SK-N-SH (cell line): ENCODE results near the gene PARVG. TPM values are rescaled to one million over a fixed set of nuclear protein-coding genes. Genes with fewer than 3 reads are reported as not detected.

Experiments used
- CTCF ChIA-PET: fragments of 300-600, 350-600 bp; formaldehyde crosslinking; extraction: SDS; loops from one replicate; lab custom pipeline; 2021; lab: Yijun Ruan, JAX
- POLR2A ChIA-PET: fragments of 350-600 bp; sonication (Branson Sonifier 250); formaldehyde crosslinking; extraction: SDS; loops from one replicate; lab custom pipeline; 2020; ENCODE audit warnings: antibody characterized with exemption, inconsistent platforms; lab: Yijun Ruan, JAX
- DNase-seq: peaks from one replicate; pipeline ENCODE4 v3.0.0; 2012
- H2AFZ ChIP-seq: fragments of 200-600 bp; sonication (generic); 2 replicates; pipeline ENCODE4 v1.8.1; 2016; ENCODE audit warnings: antibody characterized with exemption, mild to moderate bottlenecking, low read depth
- H3F3A ChIP-seq: fragments of 200-600 bp; sonication (generic); replicated peaks from 2 replicates; pipeline ENCODE3; 2016; ENCODE audit warnings: antibody characterized with exemption, mild to moderate bottlenecking; ENCODE audit not compliant: insufficient read depth
- H3K27ac ChIP-seq, 2 experiments: fragments of 200-500 bp in 1 of 2; fragments of 200-600 bp in 1 of 2; sonication (Bioruptor generic) in 1 of 2; sonication (generic), shearing (Covaris generic) in 1 of 2; 2 replicates each; pipeline versions ENCODE4 v1.5.1 to v1.6.1; 2014 to 2016; ENCODE audit warnings: low read depth in 2 of 2, inconsistent platforms in 1 of 2, low read length in 1 of 2, mild to moderate bottlenecking in 1 of 2, mixed read lengths in 1 of 2
- H3K27me3 ChIP-seq: fragments of 200-600 bp; sonication (generic), shearing (Covaris generic); 2 replicates; pipeline ENCODE4 v1.6.1; 2016; ENCODE audit warnings: mixed run types; ENCODE audit not compliant: insufficient read depth
- H3K36me3 ChIP-seq, 2 experiments: fragments of 200-500 bp in 1 of 2; fragments of 200-600 bp in 1 of 2; sonication (Bioruptor generic) in 1 of 2; sonication (generic) in 1 of 2; replicated peaks in 1 of 2; 2 replicates each; pipeline versions ENCODE3 to v1.5.1; 2014 to 2016; ENCODE audit warnings: low read length in 1 of 2, mild to moderate bottlenecking in 1 of 2; ENCODE audit not compliant: insufficient read depth in 2 of 2, control insufficient read depth in 1 of 2
- H3K4me1 ChIP-seq, 2 experiments: fragments of 200-500 bp in 1 of 2; fragments of 200-600 bp in 1 of 2; sonication (Bioruptor generic) in 1 of 2; sonication (generic), shearing (Covaris generic) in 1 of 2; 2 replicates each; pipeline versions ENCODE4 v1.5.1 to v1.6.1; 2014 to 2016; ENCODE audit warnings: low read depth in 1 of 2, low read length in 1 of 2, mixed run types in 1 of 2; ENCODE audit not compliant: insufficient read depth in 2 of 2, control insufficient read depth in 1 of 2
- H3K4me2 ChIP-seq: fragments of 200-600 bp; sonication (generic), shearing (Covaris generic); 2 replicates; pipeline ENCODE4 v1.6.1; 2017; ENCODE audit warnings: mixed run types
- H3K4me3 ChIP-seq, 2 experiments: fragments of 200-500 bp in 1 of 2; fragments of 200-600 bp in 1 of 2; sonication (Bioruptor generic) in 1 of 2; sonication (generic), shearing (Covaris generic) in 1 of 2; 2 replicates each; pipeline versions ENCODE4 v1.5.1 to v1.8.1; 2014 to 2016; ENCODE audit warnings: low read depth in 2 of 2, inconsistent platforms in 1 of 2, low read length in 1 of 2, mild to moderate bottlenecking in 1 of 2, mixed read lengths in 1 of 2, moderate library complexity in 1 of 2
- H3K79me2 ChIP-seq: fragments of 200-600 bp; sonication (generic); 2 replicates; pipeline ENCODE4 v1.8.1; 2017; ENCODE audit warnings: mild to moderate bottlenecking; ENCODE audit not compliant: insufficient read depth
- H3K9ac ChIP-seq: fragments of 200-600 bp; sonication (generic); 2 replicates; pipeline ENCODE4 v1.6.1; 2017; ENCODE audit warnings: mixed run types
- H3K9me2 ChIP-seq: fragments of 200-600 bp; sonication (generic); 2 replicates; pipeline ENCODE4 v1.6.1; 2017; ENCODE audit warnings: mixed run types
- H3K9me3 ChIP-seq: fragments of 200-600 bp; sonication (generic); 2 replicates; pipeline ENCODE4 v1.6.1; 2017; ENCODE audit warnings: mixed run types, mild to moderate bottlenecking, moderate library complexity
- H4K20me1 ChIP-seq: fragments of 200-600 bp; sonication (generic); 2 replicates; pipeline ENCODE4 v1.6.1; 2017; ENCODE audit warnings: mild to moderate bottlenecking, mixed run types; ENCODE audit not compliant: insufficient read depth
- EP300 ChIP-seq, 2 experiments: IDR thresholded peaks; 2 replicates each; pipeline versions ENCODE4 v1.4.0 to v1.6.1; 2012; ENCODE audit warnings: borderline replicate concordance in 1 of 2, low read depth in 1 of 2, low read length in 1 of 2
- FOSL2 ChIP-seq: IDR thresholded peaks from 2 replicates; pipeline ENCODE4 v1.4.0; 2012; ENCODE audit warnings: low read depth, mild to moderate bottlenecking, moderate library complexity, borderline replicate concordance
- FOXJ3 ChIP-seq: sonication (generic); formaldehyde crosslinking; IDR thresholded peaks from 2 replicates; pipeline ENCODE4 v1.5.1; 2020; ENCODE audit warnings: mild to moderate bottlenecking, missing genetic modification reagents
- FOXM1 ChIP-seq: IDR thresholded peaks from 2 replicates; pipeline ENCODE4 v1.4.0; 2012; ENCODE audit warnings: low read depth, mild to moderate bottlenecking
- GABPA ChIP-seq: IDR thresholded peaks from 2 replicates; pipeline ENCODE4 v1.4.0; 2012; ENCODE audit warnings: low read depth, mild to moderate bottlenecking
- JUND ChIP-seq: IDR thresholded peaks from 2 replicates; pipeline ENCODE4 v1.4.0; 2012
- MXI1 ChIP-seq: IDR thresholded peaks from 2 replicates; pipeline ENCODE4 v1.6.1; 2012; ENCODE audit warnings: mild to moderate bottlenecking, low read depth, low read length, improper control_type of control experiment
- NFIC ChIP-seq: IDR thresholded peaks from 2 replicates; pipeline ENCODE4 v1.4.0; 2012; ENCODE audit warnings: borderline replicate concordance
- POLR2AphosphoS5 ChIP-seq: IDR thresholded peaks from 2 replicates; pipeline ENCODE4 v1.6.1; 2012; ENCODE audit warnings: low read depth, low read length
- RAD21 ChIP-seq: IDR thresholded peaks from 2 replicates; pipeline ENCODE4 v1.6.1; 2012; ENCODE audit warnings: mild to moderate bottlenecking, low read length
- SIN3A ChIP-seq: IDR thresholded peaks from 2 replicates; pipeline ENCODE4 v1.6.1; 2012; ENCODE audit warnings: low read depth, mild to moderate bottlenecking, low read length, moderate library complexity, borderline replicate concordance
- SMC3 ChIP-seq: IDR thresholded peaks from 2 replicates; pipeline ENCODE4 v1.6.1; 2012; ENCODE audit warnings: low read depth, low read length, improper control_type of control experiment
- TAF1 ChIP-seq: IDR thresholded peaks from 2 replicates; pipeline ENCODE4 v1.6.1; 2012; ENCODE audit warnings: low read depth, mild to moderate bottlenecking, low read length, moderate library complexity, borderline replicate concordance
- TCF12 ChIP-seq: IDR thresholded peaks from 2 replicates; pipeline ENCODE4 v1.4.0; 2012
- TEAD4 ChIP-seq: IDR thresholded peaks from 2 replicates; pipeline ENCODE4 v1.4.0; 2012; ENCODE audit warnings: mild to moderate bottlenecking, borderline replicate concordance; ENCODE audit not compliant: insufficient read depth
- WGBS: methylation state at CpG from one replicate; pipeline ENCODE4 v1.1.6; 2017; ENCODE audit warnings: low lambda C conversion rate; 5-methylcytosine and 5-hydroxymethylcytosine counted together
- polyA plus RNA-seq, 3 experiments: library from polyadenylated mRNA; depleted of rRNA; stranded (reverse); fragments of >200 nt; gene quantifications; 2 replicates each; pipeline ENCODE4 v1.2.3, GENCODE V29; 2012
- TF ChIP-seq, protein P1 (sequence below): fragments of 150-350 bp; IDR thresholded peaks from 2 replicates; pipeline ENCODE4 v1.6.1; 2016; ENCODE audit warnings: mild to moderate bottlenecking, low read depth, low read length
- TF ChIP-seq, protein P2 (sequence below): IDR thresholded peaks from 2 replicates; pipeline ENCODE4 v1.4.0; 2012; ENCODE audit warnings: low read depth, borderline replicate concordance

Gene PARVG
- polyA plus RNA-seq, 1 of the 3 experiments (the other 2 are of a cell fraction) = 0.05 TPM

DNA sequence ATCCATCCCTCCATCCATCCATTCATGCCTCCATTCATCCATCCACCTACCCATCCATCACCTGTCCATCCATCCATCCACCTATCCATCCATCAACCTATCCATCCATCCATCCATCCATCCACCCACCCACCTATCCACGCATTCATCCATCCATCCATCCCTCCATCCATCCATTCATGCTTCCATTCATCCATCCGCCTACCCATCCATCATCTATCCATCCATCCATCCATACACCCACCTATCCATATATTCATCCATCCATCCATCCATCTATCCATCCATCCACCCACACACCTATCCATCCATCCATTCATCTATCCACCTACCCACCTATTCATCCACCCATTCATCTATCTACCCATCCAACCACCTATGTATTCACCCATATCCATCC is 13.8 kb downstream of the PARVG start:
- Histone ChIP-seq H3F3A (no peaks in the 10 kb centered on the region), H3K4me2 (no peak overlapping the region), H3K79me2 (no peaks in the 10 kb centered on the region), H4K20me1 (no peaks in the 10 kb centered on the region), H3K4me1 (peaks cover 0 to 13% of the 10 kb centered on the region in 2 experiments; a peak in 1 of 4 replicates), H3K9ac (no peak overlapping the region), H3K27ac (no peak overlapping the region), H3K9me2 (no peaks in the 10 kb centered on the region), H3K4me3 (no peak overlapping the region), H2AFZ (no peak overlapping the region), H3K27me3 (no peaks in the 10 kb centered on the region; the same call in 1 of the 2 replicates), H3K9me3 (no peaks in the 10 kb centered on the region), H3K36me3 (no peaks in the 10 kb centered on the region)
- no peak for DNase-seq
- WGBS = 25% methylated on average over 2 of the region's 2 CpGs
- ChIA-PET CTCF (no interaction called here), POLR2A (no interaction called here)
- TF ChIP-seq TEAD4 (no peak), FOXM1 (no peak), NFIC (no peak), POLR2AphosphoS5 (no peak), EP300 (IDR thresholded peaks at IDR 0.05; ENCODE audit: borderline replicate concordance in 1 of 2, low read depth in 1 of 2, low read length in 1 of 2) (no peak), JUND (no peak)

DNA sequence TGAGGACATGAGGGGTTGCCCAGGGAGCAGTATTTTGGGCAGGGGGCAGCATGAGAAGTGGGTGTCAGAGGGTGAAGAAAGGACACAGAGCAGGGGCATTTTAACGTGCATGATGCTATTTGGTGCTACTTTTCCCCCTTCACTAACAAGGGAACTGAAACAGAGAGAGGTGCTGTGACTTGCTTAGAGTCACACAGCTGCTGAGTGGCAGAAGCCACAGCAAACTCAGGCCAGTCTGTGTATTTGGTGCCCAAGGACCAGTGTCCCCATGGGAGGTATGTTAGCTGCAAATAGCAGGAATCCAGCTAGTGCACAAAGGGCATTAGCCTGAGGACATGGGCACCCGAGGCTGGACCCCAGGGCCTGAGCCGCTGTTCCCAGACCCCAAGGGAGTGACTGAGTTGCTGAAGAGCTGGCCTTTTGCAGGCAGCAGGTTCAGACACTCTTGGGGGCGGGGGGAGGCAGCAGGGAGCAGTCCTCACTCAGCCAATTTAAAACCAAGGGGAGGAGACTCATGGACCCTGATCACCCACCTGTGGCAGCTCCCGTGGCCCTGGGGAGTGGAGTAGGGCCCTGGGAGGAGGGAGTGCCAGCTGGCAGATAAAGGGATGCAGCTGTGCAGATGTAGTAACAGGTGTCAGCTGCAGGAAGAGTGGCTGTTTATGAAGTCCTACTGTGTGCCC is 14.6 kb downstream of the PARVG start:
- Histone ChIP-seq H3K4me3 (no peak overlapping the region), H2AFZ (no peak overlapping the region), H3K36me3 (no peaks in the 10 kb centered on the region), H3K4me2 (no peak overlapping the region), H3K79me2 (no peaks in the 10 kb centered on the region), H3K9ac (no peak overlapping the region), H3F3A (no peaks in the 10 kb centered on the region), H3K27me3 (no peaks in the 10 kb centered on the region; the same call in 1 of the 2 replicates), H3K27ac (no peak overlapping the region), H3K9me3 (no peaks in the 10 kb centered on the region), H3K9me2 (no peaks in the 10 kb centered on the region), H4K20me1 (no peaks in the 10 kb centered on the region), H3K4me1 (peaks cover 0 to 15% of the 10 kb centered on the region in 2 experiments; a peak in 1 of 4 replicates)
- ChIA-PET CTCF (interaction anchor here (0.6 to 0.8 kb wide), 3 partner anchors 78 to 431 kb away, joined by 3 read pairs; no protein-coding TSS in a partner anchor), POLR2A (interaction anchor here (0.6 kb wide), 1 partner anchor 121 kb away, joined by 3 read pairs; no protein-coding TSS in a partner anchor)
- no peak for TF ChIP-seq SMC3
- TF ChIP-seq, protein P1, sequence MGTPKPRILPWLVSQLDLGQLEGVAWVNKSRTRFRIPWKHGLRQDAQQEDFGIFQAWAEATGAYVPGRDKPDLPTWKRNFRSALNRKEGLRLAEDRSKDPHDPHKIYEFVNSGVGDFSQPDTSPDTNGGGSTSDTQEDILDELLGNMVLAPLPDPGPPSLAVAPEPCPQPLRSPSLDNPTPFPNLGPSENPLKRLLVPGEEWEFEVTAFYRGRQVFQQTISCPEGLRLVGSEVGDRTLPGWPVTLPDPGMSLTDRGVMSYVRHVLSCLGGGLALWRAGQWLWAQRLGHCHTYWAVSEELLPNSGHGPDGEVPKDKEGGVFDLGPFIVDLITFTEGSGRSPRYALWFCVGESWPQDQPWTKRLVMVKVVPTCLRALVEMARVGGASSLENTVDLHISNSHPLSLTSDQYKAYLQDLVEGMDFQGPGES = no peak
- no peak for TF ChIP-seq SIN3A
- no peak for TF ChIP-seq NFIC
- TF ChIP-seq FOSL2 = no peak
- no peak for TF ChIP-seq TCF12
- no peak for TF ChIP-seq RAD21
- no peak for TF ChIP-seq FOXJ3 (CRISPR knock-in tag)
- no peak for TF ChIP-seq TAF1
- TF ChIP-seq, protein P2, sequence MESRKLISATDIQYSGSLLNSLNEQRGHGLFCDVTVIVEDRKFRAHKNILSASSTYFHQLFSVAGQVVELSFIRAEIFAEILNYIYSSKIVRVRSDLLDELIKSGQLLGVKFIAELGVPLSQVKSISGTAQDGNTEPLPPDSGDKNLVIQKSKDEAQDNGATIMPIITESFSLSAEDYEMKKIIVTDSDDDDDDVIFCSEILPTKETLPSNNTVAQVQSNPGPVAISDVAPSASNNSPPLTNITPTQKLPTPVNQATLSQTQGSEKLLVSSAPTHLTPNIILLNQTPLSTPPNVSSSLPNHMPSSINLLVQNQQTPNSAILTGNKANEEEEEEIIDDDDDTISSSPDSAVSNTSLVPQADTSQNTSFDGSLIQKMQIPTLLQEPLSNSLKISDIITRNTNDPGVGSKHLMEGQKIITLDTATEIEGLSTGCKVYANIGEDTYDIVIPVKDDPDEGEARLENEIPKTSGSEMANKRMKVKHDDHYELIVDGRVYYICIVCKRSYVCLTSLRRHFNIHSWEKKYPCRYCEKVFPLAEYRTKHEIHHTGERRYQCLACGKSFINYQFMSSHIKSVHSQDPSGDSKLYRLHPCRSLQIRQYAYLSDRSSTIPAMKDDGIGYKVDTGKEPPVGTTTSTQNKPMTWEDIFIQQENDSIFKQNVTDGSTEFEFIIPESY = no peak
- TF ChIP-seq GABPA = no peak
- no peak for TF ChIP-seq MXI1
- TF ChIP-seq TEAD4 = no peak
- 16% methylated on average over 3 of the region's 5 CpGs for WGBS
- DNase-seq = no peak
